IMR-90 (cell line): ENCODE results near the gene IL36RN. TPM values are rescaled to one million over a fixed set of nuclear protein-coding genes. Genes with fewer than 3 reads are reported as not detected.

Experiments used
- ATAC-seq: fragments of 200-7000 bp; cut with Tn5 transposase; 2 replicates; pipeline ENCODE4 v1.9.1; 2020; ENCODE audit warnings: low read depth, mild to moderate bottlenecking, moderate library complexity
- BruUV-seq: library from RNA; stranded (reverse); fragments of 400-500 nt; replicated peaks from 2 replicates; lab custom pipeline; 2021; lab: Mats Ljungman, UMichigan
- CTCF ChIA-PET: fragments of 300-600 bp; formaldehyde crosslinking; extraction: SDS; loops from one replicate; lab custom pipeline; 2021; ENCODE audit warnings: antibody characterized with exemption; lab: Yijun Ruan, JAX
- POLR2A ChIA-PET: fragments of 300-600 bp; sonication (Branson Sonifier 250); formaldehyde crosslinking; loops from one replicate; lab custom pipeline; 2022; ENCODE audit warnings: antibody characterized with exemption; ENCODE audit not compliant: unreplicated experiment; lab: Charles Lee
- DNase-seq: peaks from one replicate; pipeline ENCODE4 v3.0.0; 2013
- H2AFZ ChIP-seq: replicated peaks from 2 replicates; pipeline ENCODE3; 2013; ENCODE audit warnings: low read length, mild to moderate bottlenecking; ENCODE audit not compliant: poor library complexity
- H2AK5ac ChIP-seq: 2 replicates; pipeline ENCODE4 v1.6.1; 2013; ENCODE audit warnings: low read depth, low read length, inconsistent platforms
- H2AK9ac ChIP-seq: replicated peaks from 2 replicates; pipeline ENCODE3; 2013; ENCODE audit warnings: mild to moderate bottlenecking, low read depth, low read length, moderate library complexity; ENCODE audit not compliant: poor library complexity
- H2BK120ac ChIP-seq: 2 replicates; pipeline ENCODE4 v1.6.1; 2013; ENCODE audit warnings: low read depth, low read length, inconsistent platforms
- H2BK15ac ChIP-seq: 3 replicates; pipeline ENCODE4 v1.6.1; 2013; ENCODE audit warnings: low read depth, low read length, inconsistent platforms
- H2BK20ac ChIP-seq: 2 replicates; pipeline ENCODE4 v1.6.1; 2013; ENCODE audit warnings: low read depth, mild to moderate bottlenecking, inconsistent platforms, low read length, moderate library complexity
- H2BK5ac ChIP-seq: 2 replicates; pipeline ENCODE4 v1.6.1; 2013; ENCODE audit warnings: mild to moderate bottlenecking, low read depth, low read length, inconsistent platforms; ENCODE audit not compliant: poor library complexity, severe bottlenecking
- H3K14ac ChIP-seq: replicated peaks from 2 replicates; pipeline ENCODE4 v1.6.1; 2013; ENCODE audit warnings: low read depth, low read length, inconsistent platforms
- H3K18ac ChIP-seq: 2 replicates; pipeline ENCODE4 v1.6.1; 2013; ENCODE audit warnings: low read depth, low read length, control low read depth
- H3K23ac ChIP-seq: 2 replicates; pipeline ENCODE4 v1.6.1; 2013; ENCODE audit warnings: low read depth, low read length, inconsistent platforms
- H3K27ac ChIP-seq: 2 replicates; pipeline ENCODE4 v1.5.1; 2013; ENCODE audit warnings: mild to moderate bottlenecking, control low read depth, low read length; ENCODE audit not compliant: insufficient read depth
- H3K27me3 ChIP-seq: 2 replicates; pipeline ENCODE4 v1.6.1; 2013; ENCODE audit warnings: low read length; ENCODE audit not compliant: control insufficient read depth, insufficient read depth
- H3K36me3 ChIP-seq: 2 replicates; pipeline ENCODE4 v1.6.1; 2013; ENCODE audit warnings: low read length, mixed read lengths; ENCODE audit not compliant: control insufficient read depth, insufficient read depth
- H3K4ac ChIP-seq: 2 replicates; pipeline ENCODE4 v1.6.1; 2013; ENCODE audit warnings: low read depth, low read length, inconsistent platforms
- H3K4me1 ChIP-seq: 2 replicates; pipeline ENCODE4 v1.6.1; 2013; ENCODE audit warnings: low read length, mixed read lengths; ENCODE audit not compliant: control insufficient read depth, insufficient read depth
- H3K4me2 ChIP-seq: 2 replicates; pipeline ENCODE4 v1.6.1; 2013; ENCODE audit warnings: low read depth, mild to moderate bottlenecking, control low read depth, low read length, moderate library complexity
- H3K4me3 ChIP-seq: 2 replicates; pipeline ENCODE4 v1.5.1; 2013; ENCODE audit warnings: low read depth, mild to moderate bottlenecking, control low read depth, low read length, moderate library complexity; ENCODE audit not compliant: insufficient read depth
- H3K56ac ChIP-seq: 2 replicates; pipeline ENCODE4 v1.6.1; 2013; ENCODE audit warnings: low read length, inconsistent platforms; ENCODE audit not compliant: insufficient read depth; ENCODE audit errors: extremely low read depth
- H3K79me1 ChIP-seq, 2 experiments: 2 replicates each; pipeline ENCODE4 v1.6.1; 2013; ENCODE audit warnings: low read length in 2 of 2, inconsistent platforms in 1 of 2, low read depth in 1 of 2
- H3K9ac ChIP-seq: 2 replicates; pipeline ENCODE4 v1.6.1; 2013; ENCODE audit warnings: low read depth, low read length, control low read depth
- H3K9me1 ChIP-seq: 2 replicates; pipeline ENCODE4 v1.6.1; 2013; ENCODE audit warnings: low read length, inconsistent platforms; ENCODE audit not compliant: insufficient read depth
- H3K9me3 ChIP-seq: 2 replicates; pipeline ENCODE4 v1.6.1; 2013; ENCODE audit warnings: low read length; ENCODE audit not compliant: control insufficient read depth, insufficient read depth
- H4K20me1 ChIP-seq: 2 replicates; pipeline ENCODE4 v1.6.1; 2013; ENCODE audit warnings: low read length, inconsistent platforms; ENCODE audit not compliant: insufficient read depth
- H4K5ac ChIP-seq: 2 replicates; pipeline ENCODE4 v1.6.1; 2013; ENCODE audit warnings: mild to moderate bottlenecking, low read depth, low read length, control low read depth
- H4K8ac ChIP-seq, 2 experiments: 2 replicates each; pipeline ENCODE4 v1.6.1; 2013; ENCODE audit warnings: low read depth in 2 of 2, low read length in 2 of 2, control low read depth in 1 of 2, inconsistent platforms in 1 of 2
- H4K91ac ChIP-seq: 2 replicates; pipeline ENCODE4 v1.6.1; 2013; ENCODE audit warnings: low read depth, low read length, inconsistent platforms; ENCODE audit not compliant: insufficient read depth
- CHD1 ChIP-seq: IDR thresholded peaks from 2 replicates; pipeline ENCODE4 v1.6.1; 2012; ENCODE audit warnings: low read depth, low read length, improper control_type of control experiment
- ELK1 ChIP-seq: fragments of 150-350 bp; IDR thresholded peaks from 2 replicates; pipeline ENCODE4 v1.6.1; 2016; ENCODE audit warnings: low read depth, mild to moderate bottlenecking, low read length, moderate library complexity, borderline replicate concordance
- MAFK ChIP-seq: IDR thresholded peaks from 2 replicates; pipeline ENCODE4 v1.6.1; 2012; ENCODE audit warnings: low read depth, low read length, improper control_type of control experiment
- MAZ ChIP-seq: IDR thresholded peaks from 2 replicates; pipeline ENCODE4 v1.6.1; 2012; ENCODE audit warnings: low read depth, mild to moderate bottlenecking, low read length, improper control_type of control experiment, moderate library complexity, borderline replicate concordance
- MXI1 ChIP-seq: IDR thresholded peaks from 2 replicates; pipeline ENCODE4 v1.6.1; 2012; ENCODE audit warnings: low read depth, mild to moderate bottlenecking, low read length, moderate library complexity, borderline replicate concordance
- NFE2L2 ChIP-seq: fragments of 150-350 bp; IDR thresholded peaks from 2 replicates; pipeline ENCODE4 v1.6.1; 2016; ENCODE audit warnings: low read depth, mild to moderate bottlenecking, low read length
- RAD21 ChIP-seq: IDR thresholded peaks from 2 replicates; pipeline ENCODE4 v1.6.1; 2012; ENCODE audit warnings: low read length, improper control_type of control experiment
- RCOR1 ChIP-seq: IDR thresholded peaks from 2 replicates; pipeline ENCODE4 v1.6.1; 2012; ENCODE audit warnings: mild to moderate bottlenecking, low read length, improper control_type of control experiment; ENCODE audit not compliant: insufficient replicate concordance
- RFX5 ChIP-seq: IDR thresholded peaks from 2 replicates; pipeline ENCODE4 v1.8.0; 2012; ENCODE audit warnings: low read depth, mild to moderate bottlenecking, low read length, moderate library complexity
- SMC3 ChIP-seq: fragments of 150-350 bp; IDR thresholded peaks from 2 replicates; pipeline ENCODE4 v1.6.1; 2016; ENCODE audit warnings: low read depth, mild to moderate bottlenecking, antibody characterized with exemption, low read length, moderate library complexity
- USF2 ChIP-seq: fragments of 150-350 bp; IDR thresholded peaks from 2 replicates; pipeline ENCODE4 v1.6.1; 2017; ENCODE audit warnings: mild to moderate bottlenecking, antibody characterized with exemption, low read length, low read depth
- WGBS, 2 experiments: methylation state at CpG; one replicate each; pipeline versions ENCODE4 v1.1.5 to v1.1.7; 2013; ENCODE audit warnings: missing lambda C conversion rate in 2 of 2; ENCODE audit not compliant: insufficient read length in 1 of 2; ENCODE audit errors: extremely low coverage in 2 of 2; 5-methylcytosine and 5-hydroxymethylcytosine counted together
- dilution Hi-C: fragments of 300-500 bp; cut with HindIII; formaldehyde crosslinking; loops from one replicate; pipeline ENCODE4 v1.14.3; 2018; ENCODE audit warnings: low sequenced_read_pairs; ENCODE audit not compliant: unreplicated experiment
- in situ Hi-C: fragments of 300-500 bp; cut with MboI; formaldehyde crosslinking; loops from 3 replicates; pipeline ENCODE4 v1.14.3; 2019; ENCODE audit warnings: low sequenced_read_pairs, inconsistent platforms, mixed read lengths
- intact Hi-C: fragments of 100-400 bp; cut with micrococcal nuclease; formaldehyde crosslinking; loops from 2 replicates; pipeline ENCODE4 v1.10.0; 2022
- polyA plus RNA-seq, 3 experiments: library from polyadenylated mRNA; depleted of rRNA; stranded (reverse); fragments of >200 nt; gene quantifications; 2 replicates each; pipeline ENCODE4 v1.2.3, GENCODE V29; 2012; ENCODE audit warnings: low replicate concordance in 1 of 3
- total RNA-seq: library from RNA; depleted of rRNA; stranded (reverse); fragments of >200 nt; gene quantifications from 2 replicates; pipeline ENCODE4 v1.2.3, GENCODE V29; 2012

Gene IL36RN
- total and polyA plus RNA-seq, 2 of the 4 experiments (the other 2 are of a cell fraction), result not detected

GRCh38 chr2:113018509-113018908 lies 40.5 kb upstream of the IL36RN start:
- H3K36me3 ChIP-seq, result no peaks in the 10 kb centered on the region
- no peak overlapping the region for H2AK5ac ChIP-seq
- no peaks in the 10 kb centered on the region for H3K9me3 ChIP-seq
- WGBS, 2 experiments, result 57% methylated on average over 3 of the region's 3 CpGs; no CpG with 5 or more reads in 1 of the 2 experiments
- no TSS peak for BruUV-seq
- H3K27me3 ChIP-seq, result peaks cover 6% of the 10 kb centered on the region
- intact Hi-C loops (no loop called here), dilution Hi-C loops (no loop called here), in situ Hi-C loops (no loop called here)
- no peak overlapping the region for H3K4ac ChIP-seq
- H3K4me2 ChIP-seq, result no peak overlapping the region
- H2BK15ac ChIP-seq, result no peak overlapping the region
- H4K5ac ChIP-seq, result no peak overlapping the region
- H4K8ac ChIP-seq, result no peak overlapping the region
- no peak for TF ChIP-seq SMC3
- TF ChIP-seq ELK1, result no peak
- no peak for TF ChIP-seq RCOR1
- TF ChIP-seq MXI1, result no peak
- TF ChIP-seq MAFK, result no peak
- TF ChIP-seq USF2, result no peak
- no peak for TF ChIP-seq NFE2L2
- no peak for TF ChIP-seq CHD1
- TF ChIP-seq RAD21, result no peak
- no peak for TF ChIP-seq RFX5
- TF ChIP-seq MAZ, result no peak
- no peak overlapping the region for H2BK5ac ChIP-seq
- no peak overlapping the region for H2BK20ac ChIP-seq
- no peaks in the 10 kb centered on the region for H3K79me1 ChIP-seq
- no peak overlapping the region for H2BK120ac ChIP-seq
- no peak overlapping the region for H3K27ac ChIP-seq
- H3K9me1 ChIP-seq, result no peaks in the 10 kb centered on the region
- ChIA-PET POLR2A (no interaction called here), CTCF (no interaction called here)
- no peak overlapping the region for H3K23ac ChIP-seq
- no peaks in the 10 kb centered on the region for H4K20me1 ChIP-seq
- H3K18ac ChIP-seq, result no peak overlapping the region
- no peak overlapping the region for H4K91ac ChIP-seq
- no peak overlapping the region for H3K14ac ChIP-seq
- DNase-seq (no peak), ATAC-seq (no peak)
- no peak overlapping the region for H3K9ac ChIP-seq
- no peak overlapping the region for H2AK9ac ChIP-seq
- no peak overlapping the region for H2AFZ ChIP-seq
- no peak overlapping the region for H3K4me3 ChIP-seq
- no peak overlapping the region for H3K56ac ChIP-seq
- no peaks in the 10 kb centered on the region for H3K4me1 ChIP-seq
